Keratinocyte (primary cell): Measurements from ENCODE around the gene TUFT1.

ENCODE experiments used
- EZH2 ChIP-seq: IDR thresholded peaks from one replicate; pipeline ENCODE4 v1.6.1; 2012; ENCODE audit warnings: inconsistent platforms, mild to moderate bottlenecking, low read length, moderate library complexity
- TF ChIP-seq, protein P1 (sequence below), 3 experiments: IDR thresholded peaks in 1 of 3; conservative IDR thresholded peaks in 1 of 3; optimal IDR thresholded peaks in 1 of 3; 2 replicates in 2 of 3; 3 replicates in 1 of 3; pipeline versions ENCODE3 to v1.5.1; 2011; ENCODE audit warnings: low read length in 3 of 3, mild to moderate bottlenecking in 3 of 3, moderate library complexity in 2 of 3, control low read depth in 1 of 3, inconsistent platforms in 1 of 3; ENCODE audit not compliant: insufficient read depth in 2 of 3; ENCODE audit errors: extremely low read depth in 1 of 3

DNA sequence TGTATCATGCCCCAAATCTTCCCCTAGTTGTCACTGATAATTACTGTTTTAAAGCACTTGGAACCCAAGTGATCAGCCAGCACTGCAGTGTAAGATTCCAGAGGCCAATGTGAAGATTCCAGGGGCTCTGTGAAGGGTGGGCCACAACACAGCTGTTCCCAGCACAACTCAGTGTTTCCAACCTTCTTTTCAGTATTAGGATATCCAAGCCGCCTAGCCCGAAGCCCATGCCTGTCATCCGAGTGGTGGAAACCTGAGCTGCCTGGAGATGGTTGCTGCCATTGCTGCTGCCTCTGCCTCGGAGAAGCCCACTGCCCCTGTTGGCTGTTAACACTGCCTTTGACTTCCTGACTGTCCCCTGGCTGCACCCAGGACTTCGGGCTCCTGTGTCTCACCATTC lies 41.3 kb downstream of the TUFT1 start:
- TF ChIP-seq, protein P1, sequence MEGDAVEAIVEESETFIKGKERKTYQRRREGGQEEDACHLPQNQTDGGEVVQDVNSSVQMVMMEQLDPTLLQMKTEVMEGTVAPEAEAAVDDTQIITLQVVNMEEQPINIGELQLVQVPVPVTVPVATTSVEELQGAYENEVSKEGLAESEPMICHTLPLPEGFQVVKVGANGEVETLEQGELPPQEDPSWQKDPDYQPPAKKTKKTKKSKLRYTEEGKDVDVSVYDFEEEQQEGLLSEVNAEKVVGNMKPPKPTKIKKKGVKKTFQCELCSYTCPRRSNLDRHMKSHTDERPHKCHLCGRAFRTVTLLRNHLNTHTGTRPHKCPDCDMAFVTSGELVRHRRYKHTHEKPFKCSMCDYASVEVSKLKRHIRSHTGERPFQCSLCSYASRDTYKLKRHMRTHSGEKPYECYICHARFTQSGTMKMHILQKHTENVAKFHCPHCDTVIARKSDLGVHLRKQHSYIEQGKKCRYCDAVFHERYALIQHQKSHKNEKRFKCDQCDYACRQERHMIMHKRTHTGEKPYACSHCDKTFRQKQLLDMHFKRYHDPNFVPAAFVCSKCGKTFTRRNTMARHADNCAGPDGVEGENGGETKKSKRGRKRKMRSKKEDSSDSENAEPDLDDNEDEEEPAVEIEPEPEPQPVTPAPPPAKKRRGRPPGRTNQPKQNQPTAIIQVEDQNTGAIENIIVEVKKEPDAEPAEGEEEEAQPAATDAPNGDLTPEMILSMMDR (optimal IDR thresholded peaks at IDR 0.05 in 1 of 3, IDR thresholded peaks at IDR 0.05 in 1 of 3, conservative IDR thresholded peaks at IDR 0.05 in 1 of 3; ENCODE audit: extremely low read depth in 1 of 3, insufficient read depth in 2 of 3, low read length in 3 of 3): no peak
- TF ChIP-seq EZH2: no peak
